ENCODE data around the gene SLC46A1. TPM values are rescaled to one million over a fixed set of nuclear protein-coding genes. Genes with fewer than 3 reads are reported as not detected.

Gene SLC46A1
- total and polyA plus RNA-seq, 10 of the 15 experiments (the other 5 are each of a cell fraction or from before 2014, with no cell fraction given): 1.7 to 6.9 (median 4.0) TPM

- peak; percentile 55 for DNase-seq (ENCODE audit: low read depth, low spot score)
- Histone ChIP-seq H3K79me2 (ENCODE audit: control insufficient read depth, insufficient read depth, low read length) (peaks cover 30% of the 10 kb centered on the region), H3K9ac (ENCODE audit: control insufficient read depth, insufficient read depth, low read length) (peak within 1 kb of the TSS; percentile 99), H3K27me3 (replicated peaks in 1 of 2; ENCODE audit: control insufficient read depth in 2 of 2, insufficient read depth in 2 of 2, low read length in 1 of 2) (no peaks in the 10 kb centered on the region), H3K36me3 (ENCODE audit: control insufficient read depth in 2 of 2, insufficient read depth in 2 of 2, low read length in 1 of 2) (peaks cover 2 to 16% of the 10 kb centered on the region in 2 experiments), H3K4me1 (ENCODE audit: control insufficient read depth, insufficient read depth, low read length) (peaks cover 2% of the 10 kb centered on the region; the same call in 1 of the 2 replicates), H3K4me2 (ENCODE audit: control insufficient read depth, insufficient read depth) (peak within 1 kb of the TSS; percentile 98), H3K4me3 (peak within 1 kb of the TSS; percentile 92), H4K20me1 (ENCODE audit: control insufficient read depth, insufficient read depth) (no peaks in the 10 kb centered on the region), H2AFZ (ENCODE audit: control insufficient read depth, low read depth, low read length) (peak within 1 kb of the TSS; percentile 85), H3K27ac (ENCODE audit: control insufficient read depth, insufficient read depth) (peak within 1 kb of the TSS; percentile 79), H3K9me3 (replicated peaks; ENCODE audit: control insufficient read depth, insufficient read depth, low read length) (no peaks in the 10 kb centered on the region)
- intact Hi-C loops (cut with micrococcal nuclease; ENCODE audit: unreplicated experiment) (loop anchor here (1.0 kb wide), 1 partner anchor 22 kb away; the partner anchor contains the start of genes IFT20 and TNFAIP1), in situ Hi-C loops (cut with MboI) (no loop called here)
- SMC1A ChIA-PET (ENCODE audit: uncharacterized antibody, unreplicated experiment): interaction anchor here (0.9 to 4.7 kb wide), 6 partner anchors 9 to 552 kb away, joined by 3 to 27 read pairs (median 4); partner anchors contain the start of genes IFT20 and TNFAIP1
- peak; percentile 100 for ATAC-seq
- no TSS peak for BruUV-seq (replicated peaks)
- under 1% methylated on average over 57 of the region's 80 CpGs for WGBS (ENCODE audit: insufficient coverage, insufficient replicate concordance, low lambda C conversion rate, missing lambda C conversion rate)
- CTCF ChIA-PET: interaction anchor here (0.7 to 5.1 kb wide), 5 partner anchors 9 to 58 kb away, joined by 3 to 29 read pairs (median 4); partner anchors contain the start of genes IFT20 and TNFAIP1
- RAD21 ChIA-PET (ENCODE audit: unreplicated experiment): interaction anchor here (0.8 to 3.3 kb wide), 4 partner anchors 20 to 220 kb away, joined by 3 to 31 read pairs (median 4); partner anchors contain the start of genes ALDOC, IFT20 and TNFAIP1
- POLR2A ChIA-PET: interaction anchor here (0.6 to 3.0 kb wide), 4 partner anchors 12 to 475 kb away, joined by 3 to 26 read pairs (median 6); partner anchors contain the start of genes IFT20, TNFAIP1 and VTN
- FAIRE-seq: peak; percentile 66
- no peak for TF ChIP-seq ZNF384 (IDR thresholded peaks at IDR 0.05; ENCODE audit: borderline replicate concordance, low read depth, low read length)
- TF ChIP-seq HDAC6 (IDR thresholded peaks at IDR 0.05; ENCODE audit: unreplicated experiment): peak; percentile 30
- peak; percentile 71 for TF ChIP-seq MYC (IDR thresholded peaks at IDR 0.05; ENCODE audit: insufficient read depth, insufficient read length, insufficient replicate concordance, low read length, severe bottlenecking)
- no peak for TF ChIP-seq YBX1 (IDR thresholded peaks at IDR 0.05)
- peak; percentile 61 to 76; a peak in 3 of 4 replicates for TF ChIP-seq BHLHE40 (IDR thresholded peaks at IDR 0.05; ENCODE audit: borderline replicate concordance in 1 of 2, low read depth in 2 of 2, low read length in 1 of 2)
- peak; percentile 56 for TF ChIP-seq SPI1 (IDR thresholded peaks at IDR 0.05; ENCODE audit: borderline replicate concordance, insufficient read depth, low read depth, low read length)
- peak; percentile 44; the same call in 1 of the 2 replicates for TF ChIP-seq TBL1XR1 (IDR thresholded peaks at IDR 0.05; ENCODE audit: low read depth, low read length)
- 0 out of 2 replicates have a peak, but pooled peaks have one; percentile 47 for TF ChIP-seq MEF2A (IDR thresholded peaks at IDR 0.05; ENCODE audit: insufficient read depth, low read depth, low read length)
- TF ChIP-seq, protein P1, sequence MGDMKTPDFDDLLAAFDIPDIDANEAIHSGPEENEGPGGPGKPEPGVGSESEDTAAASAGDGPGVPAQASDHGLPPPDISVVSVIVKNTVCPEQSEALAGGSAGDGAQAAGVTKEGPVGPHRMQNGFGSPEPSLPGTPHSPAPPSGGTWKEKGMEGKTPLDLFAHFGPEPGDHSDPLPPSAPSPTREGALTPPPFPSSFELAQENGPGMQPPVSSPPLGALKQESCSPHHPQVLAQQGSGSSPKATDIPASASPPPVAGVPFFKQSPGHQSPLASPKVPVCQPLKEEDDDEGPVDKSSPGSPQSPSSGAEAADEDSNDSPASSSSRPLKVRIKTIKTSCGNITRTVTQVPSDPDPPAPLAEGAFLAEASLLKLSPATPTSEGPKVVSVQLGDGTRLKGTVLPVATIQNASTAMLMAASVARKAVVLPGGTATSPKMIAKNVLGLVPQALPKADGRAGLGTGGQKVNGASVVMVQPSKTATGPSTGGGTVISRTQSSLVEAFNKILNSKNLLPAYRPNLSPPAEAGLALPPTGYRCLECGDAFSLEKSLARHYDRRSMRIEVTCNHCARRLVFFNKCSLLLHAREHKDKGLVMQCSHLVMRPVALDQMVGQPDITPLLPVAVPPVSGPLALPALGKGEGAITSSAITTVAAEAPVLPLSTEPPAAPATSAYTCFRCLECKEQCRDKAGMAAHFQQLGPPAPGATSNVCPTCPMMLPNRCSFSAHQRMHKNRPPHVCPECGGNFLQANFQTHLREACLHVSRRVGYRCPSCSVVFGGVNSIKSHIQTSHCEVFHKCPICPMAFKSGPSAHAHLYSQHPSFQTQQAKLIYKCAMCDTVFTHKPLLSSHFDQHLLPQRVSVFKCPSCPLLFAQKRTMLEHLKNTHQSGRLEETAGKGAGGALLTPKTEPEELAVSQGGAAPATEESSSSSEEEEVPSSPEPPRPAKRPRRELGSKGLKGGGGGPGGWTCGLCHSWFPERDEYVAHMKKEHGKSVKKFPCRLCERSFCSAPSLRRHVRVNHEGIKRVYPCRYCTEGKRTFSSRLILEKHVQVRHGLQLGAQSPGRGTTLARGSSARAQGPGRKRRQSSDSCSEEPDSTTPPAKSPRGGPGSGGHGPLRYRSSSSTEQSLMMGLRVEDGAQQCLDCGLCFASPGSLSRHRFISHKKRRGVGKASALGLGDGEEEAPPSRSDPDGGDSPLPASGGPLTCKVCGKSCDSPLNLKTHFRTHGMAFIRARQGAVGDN (IDR thresholded peaks at IDR 0.05): peak; percentile 78
- peak; percentile 97 for TF ChIP-seq ELK1 (IDR thresholded peaks at IDR 0.05; ENCODE audit: low read depth, low read length)
- no peak for TF ChIP-seq SUPT20H (IDR thresholded peaks at IDR 0.05; ENCODE audit: borderline replicate concordance, control insufficient read depth, low read depth, low read length)
- TF ChIP-seq POLR2A (IDR thresholded peaks at IDR 0.05; ENCODE audit: low read depth, low read length): peak; percentile 97
- peak; percentile 66 for TF ChIP-seq SIX5 (IDR thresholded peaks at IDR 0.05; ENCODE audit: low read depth, low read length, severe bottlenecking)
- peak; percentile 96 for TF ChIP-seq IKZF1 (conservative IDR thresholded peaks at IDR 0.05)
- peak; percentile 73 for TF ChIP-seq PML (IDR thresholded peaks at IDR 0.05; ENCODE audit: low read length)
- peak; percentile 14; the same call in 1 of the 2 replicates for TF ChIP-seq SMC3 (IDR thresholded peaks at IDR 0.05; ENCODE audit: borderline replicate concordance, low read length)
- TF ChIP-seq SMAD1 (IDR thresholded peaks at IDR 0.05; ENCODE audit: low read depth, partially characterized antibody): no peak
Measured at GRCh38 chr17:28357061-28357900, 48.7 kb downstream of the SLC46A1 start, which contains the start of gene POLDIP2. Gene POLDIP2 (minus strand): TSS chr17:28357527. CDS start chr17:28357448, 79 bp downstream.
